Fibroblast of skin of left biceps (primary cell): Measurements from ENCODE around the gene TBX15.

Experiments
- DNase-seq, 2 experiments: peaks; one replicate each; pipeline ENCODE4 v3.0.0-alpha.2; 2013; ENCODE audit warnings: low read depth in 2 of 2

Gene TBX15

DNA sequence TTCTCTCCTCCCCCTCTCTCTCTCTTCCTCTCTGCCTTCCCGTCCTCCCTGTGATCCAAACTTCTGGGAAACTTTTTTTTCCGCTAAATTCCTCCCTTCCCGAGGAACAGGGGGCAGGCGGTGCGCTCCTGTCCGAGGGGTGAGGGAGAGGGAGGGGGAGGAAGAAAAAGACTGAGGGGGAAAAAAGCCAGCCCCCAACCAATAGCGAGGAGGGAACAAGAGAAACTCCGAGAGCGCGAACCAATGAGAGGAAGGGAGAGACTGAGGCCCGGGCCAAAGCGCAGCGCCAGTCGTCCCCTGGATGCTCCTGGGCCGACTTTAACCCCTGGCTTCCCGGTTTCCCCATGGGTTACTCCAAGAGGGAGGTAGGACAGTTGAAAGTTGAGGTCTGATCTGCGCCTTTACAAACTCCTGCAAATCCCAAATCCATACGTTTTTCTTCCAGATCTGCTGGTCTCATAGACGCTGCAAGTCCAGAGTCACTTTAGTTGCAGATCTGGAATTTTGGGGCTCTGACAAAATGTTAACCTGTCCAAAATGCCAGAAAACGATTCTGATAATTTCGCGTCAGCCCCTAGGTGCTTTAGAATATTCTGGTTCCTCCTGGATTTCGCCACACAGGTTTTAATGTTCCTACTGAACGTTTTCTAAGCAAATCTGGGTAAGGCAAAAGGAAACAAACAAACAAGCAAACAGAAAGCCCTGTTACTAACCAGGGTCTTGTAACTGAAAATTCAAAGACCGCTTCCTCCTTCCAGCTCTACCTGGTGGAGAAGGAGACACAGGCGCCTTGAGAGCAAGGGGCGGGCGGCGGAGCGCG is at the start of gene TBX15:
TBX15 (minus strand) TSS at position 158 of the 820 bp plus-strand sequence. CDS start 548 bp downstream, outside the sequence.
- DNase-seq: peak; percentile 90 to 93

DNA sequence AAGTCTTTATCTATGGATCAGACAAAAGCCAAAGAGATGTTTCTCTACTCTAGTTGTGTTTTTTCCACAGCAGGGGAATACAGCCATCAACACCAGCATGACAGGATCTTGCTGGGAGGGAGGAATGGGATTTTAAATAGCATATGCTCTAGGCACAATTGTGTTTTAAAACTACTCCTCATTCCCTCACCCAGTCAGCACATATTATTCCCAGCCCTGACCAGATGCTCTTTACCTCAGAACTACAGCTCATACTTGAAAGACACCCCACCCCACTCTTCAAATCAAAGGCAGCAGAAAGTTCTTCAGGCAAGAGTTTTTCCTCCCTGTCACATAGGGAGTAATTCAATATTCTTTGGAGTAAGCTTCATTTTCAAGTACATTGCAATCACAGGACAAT is 46.2 kb upstream of the TBX15 start:
- no peak for DNase-seq

- DNase-seq: no peak
These were observed 44.8 kb upstream of the TBX15 start for GRCh38 chr1:119032986-119033385.

- no peak for DNase-seq
These were observed 39.6 kb upstream of the TBX15 start for GRCh38 chr1:119027759-119028158.

- DNase-seq: no peak
These were observed 38.8 kb upstream of the TBX15 start for GRCh38 chr1:119026956-119027355.

DNA sequence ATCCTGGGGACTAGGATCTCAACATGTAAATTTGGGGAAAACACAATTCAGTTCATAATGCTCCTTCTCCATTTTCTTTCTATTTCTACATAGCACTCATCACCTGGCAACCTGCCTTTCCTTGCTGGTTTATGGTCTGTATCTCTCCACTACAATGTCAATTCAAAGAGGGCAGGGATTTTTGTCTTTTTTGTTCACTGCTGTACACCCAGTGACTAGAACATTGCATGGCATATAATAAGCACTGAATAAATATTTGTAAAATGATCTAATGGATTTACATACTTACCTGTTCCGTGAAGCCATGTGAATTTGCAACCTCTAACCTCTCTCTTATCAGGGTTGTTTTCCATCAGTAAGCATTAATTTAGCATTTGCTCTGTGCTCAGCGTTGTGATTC is 27.4 kb upstream of the TBX15 start:
- no peak for DNase-seq

DNA sequence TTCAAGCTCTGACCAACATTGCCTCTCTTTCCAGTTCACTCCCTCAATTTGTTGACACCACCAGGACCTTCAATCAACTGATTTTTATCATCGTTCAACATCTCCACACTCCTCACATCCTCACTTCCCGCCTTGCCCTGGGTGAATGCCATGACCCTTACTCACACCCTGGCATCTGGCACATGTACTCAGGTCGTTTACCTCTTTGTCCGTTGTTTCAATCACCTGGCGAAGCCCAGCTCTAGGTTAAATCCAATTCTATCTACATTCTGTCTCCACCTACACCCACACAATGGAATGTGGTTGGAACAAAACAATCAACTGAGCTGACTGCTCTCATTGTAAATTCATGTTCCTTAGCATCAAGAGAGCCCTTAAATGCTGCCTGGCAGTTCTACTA is 24.2 kb upstream of the TBX15 start:
- no peak for DNase-seq

- peak in 1 of 2 experiments; percentile 54 for DNase-seq
These were observed 23.6 kb upstream of the TBX15 start for GRCh38 chr1:119011706-119012105.

- no peak for DNase-seq
These were observed 23.0 kb upstream of the TBX15 start for GRCh38 chr1:119011116-119011515.

GRCh38 chr1:119010201-119010600 is 22.1 kb upstream of the TBX15 start:
- no peak for DNase-seq

DNA sequence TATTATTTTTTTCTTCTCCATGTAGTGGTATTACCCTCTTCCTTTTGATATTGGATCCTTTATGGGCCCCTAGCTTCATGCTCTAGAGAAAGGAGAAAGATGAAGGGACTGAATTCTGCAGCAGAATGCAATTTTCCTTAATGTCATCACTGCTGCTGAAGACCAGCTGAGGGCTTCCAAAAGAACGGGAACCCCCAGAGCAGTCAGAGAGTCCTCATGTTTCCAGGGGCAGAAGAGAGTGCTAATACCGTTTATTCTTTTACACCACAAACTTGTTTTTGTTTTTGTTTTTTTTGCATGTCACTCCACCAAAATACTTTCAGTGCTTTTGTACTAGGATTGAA is 21.1 kb upstream of the TBX15 start:
- DNase-seq: no peak

- DNase-seq: peak in 1 of 2 experiments; percentile 73
These were observed 20.6 kb upstream of the TBX15 start for GRCh38 chr1:119008483-119009311.

DNA sequence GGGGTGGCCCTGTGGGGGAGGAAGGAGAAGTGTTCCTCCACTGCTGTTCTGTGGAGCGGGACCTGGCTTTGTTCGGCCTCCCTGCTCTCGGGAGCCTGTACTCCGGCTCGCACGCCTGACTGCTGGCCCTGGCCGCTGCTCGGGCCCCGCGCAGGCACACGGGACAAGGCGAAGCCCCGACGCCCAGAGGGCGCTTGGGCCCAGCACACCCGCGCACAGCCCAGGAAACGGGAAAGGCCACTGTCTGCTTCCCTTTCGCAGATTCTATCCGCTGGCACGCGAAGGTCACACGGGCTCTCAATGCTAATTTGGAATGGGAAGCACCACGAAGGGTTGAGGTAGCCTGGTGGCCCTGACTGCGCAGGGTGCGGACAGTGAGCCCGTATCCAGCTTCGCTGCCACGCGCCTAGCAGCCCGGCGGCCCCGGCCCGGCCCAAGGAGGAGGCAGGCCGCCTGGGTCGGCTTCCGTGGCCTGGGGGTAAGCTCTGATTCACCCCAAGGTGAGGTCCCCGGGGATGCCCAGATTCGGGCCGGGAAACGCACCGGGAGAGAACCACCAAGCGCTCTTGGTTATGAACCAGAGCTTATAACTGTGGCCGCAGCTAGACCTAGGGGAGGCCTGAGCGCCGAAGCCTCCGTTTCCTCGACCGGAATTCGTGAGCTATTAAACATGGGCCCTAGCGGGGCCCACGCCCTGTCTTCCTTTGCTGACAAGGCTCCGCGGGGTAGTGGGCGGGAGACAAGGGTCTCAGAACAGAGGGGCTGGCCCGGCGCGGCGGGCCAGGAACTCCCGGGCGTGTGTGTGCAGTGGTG is 19.7 kb upstream of the TBX15 start:
- DNase-seq: no peak

GRCh38 chr1:119007339-119007669 is 19.2 kb upstream of the TBX15 start:
- DNase-seq: no peak

DNA sequence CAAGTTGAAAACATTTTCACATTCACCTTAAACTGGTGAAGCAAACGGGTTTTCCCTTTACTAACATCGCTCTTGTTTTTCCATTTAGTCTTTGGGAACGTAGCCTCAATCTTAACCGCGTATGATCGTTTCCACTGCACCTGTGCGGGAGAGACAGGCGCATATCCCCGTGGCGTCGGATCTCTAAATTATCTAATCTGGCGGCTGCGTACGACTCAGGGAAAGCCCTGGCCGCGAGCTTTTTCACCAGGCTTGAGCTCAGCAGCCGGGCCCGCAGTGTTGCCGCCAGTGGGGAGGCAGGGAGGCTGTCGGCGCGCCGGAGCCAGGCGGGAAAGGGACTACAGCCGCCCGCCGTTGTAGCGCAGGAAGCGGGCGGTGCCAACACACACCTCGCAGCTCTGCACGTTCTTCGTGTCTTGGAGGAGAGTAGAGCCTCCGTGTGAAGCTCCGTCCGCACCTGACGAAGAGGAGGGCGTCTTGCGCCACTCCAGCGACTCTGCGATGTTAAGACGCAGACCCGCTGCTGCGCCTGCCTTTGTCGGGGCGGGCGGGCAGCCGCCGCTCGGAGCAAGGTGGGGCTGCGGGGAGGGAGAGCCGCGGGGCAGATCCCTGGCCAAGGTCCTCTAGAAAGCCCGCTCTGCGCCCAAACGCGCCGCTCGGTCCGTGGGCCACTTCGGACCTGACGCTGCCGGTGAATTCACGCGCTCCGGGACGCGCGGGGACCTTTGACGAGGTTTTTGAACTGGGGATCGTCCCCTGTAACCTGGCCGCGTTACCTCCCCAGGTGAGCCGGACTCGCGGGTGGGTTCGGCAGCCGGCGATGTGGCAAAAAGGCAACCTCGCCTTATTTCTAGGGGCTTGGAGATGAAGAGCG is 18.5 kb upstream of the TBX15 start:
- DNase-seq: no peak

DNA sequence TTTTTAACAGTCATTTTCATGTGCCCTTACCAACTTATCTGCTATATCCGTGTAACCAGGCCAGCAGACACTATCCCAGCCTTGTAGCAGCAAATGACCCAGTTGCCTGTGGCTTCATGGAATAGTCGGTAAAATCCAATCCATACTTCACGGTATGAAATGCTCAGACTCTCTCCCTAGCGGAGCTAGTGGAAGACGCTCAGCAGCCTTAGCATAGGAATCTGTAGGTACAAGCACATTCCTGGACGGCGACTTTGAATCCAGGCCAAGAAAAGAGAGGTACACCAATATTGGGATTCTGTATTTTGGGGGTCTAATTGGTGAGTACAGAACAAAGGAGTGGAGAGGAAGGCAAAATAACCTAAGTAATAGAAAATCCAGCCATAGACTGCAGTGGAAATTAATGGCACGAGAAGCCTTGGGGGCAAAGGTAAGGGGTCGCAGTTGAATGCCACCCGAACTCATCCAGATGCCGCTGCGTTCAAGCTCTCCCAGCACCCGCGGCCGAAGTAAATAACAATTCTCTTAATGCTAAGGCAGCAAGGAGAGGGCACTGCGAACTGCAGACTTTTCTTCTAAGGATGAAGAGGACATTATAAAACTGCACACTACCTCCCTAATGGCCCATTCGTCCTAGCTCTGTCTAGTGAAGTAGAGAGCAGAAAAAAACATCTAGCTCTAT is 17.7 kb upstream of the TBX15 start:
- no peak for DNase-seq

GRCh38 chr1:119004781-119005180 is 16.6 kb upstream of the TBX15 start:
- DNase-seq: no peak

DNA sequence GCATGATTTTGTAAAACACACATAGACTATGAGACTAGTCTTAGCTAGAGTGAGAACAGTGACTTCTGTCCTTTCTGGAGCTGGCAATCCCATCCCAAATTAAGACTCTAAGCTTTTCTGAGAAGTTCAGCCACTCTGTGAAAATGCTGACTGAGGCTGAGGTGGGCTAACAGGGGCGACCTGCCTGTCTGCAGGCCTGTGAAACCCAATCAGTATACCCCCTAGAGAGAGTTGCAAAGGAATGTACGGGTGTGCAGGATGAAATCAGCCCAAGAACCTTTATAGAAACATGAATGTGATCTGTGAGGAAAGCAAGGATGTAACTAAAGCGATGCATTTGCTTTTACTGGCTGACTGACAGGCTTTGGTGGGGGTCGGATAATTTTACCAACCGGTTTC is 16.0 kb upstream of the TBX15 start:
- no peak for DNase-seq

DNA sequence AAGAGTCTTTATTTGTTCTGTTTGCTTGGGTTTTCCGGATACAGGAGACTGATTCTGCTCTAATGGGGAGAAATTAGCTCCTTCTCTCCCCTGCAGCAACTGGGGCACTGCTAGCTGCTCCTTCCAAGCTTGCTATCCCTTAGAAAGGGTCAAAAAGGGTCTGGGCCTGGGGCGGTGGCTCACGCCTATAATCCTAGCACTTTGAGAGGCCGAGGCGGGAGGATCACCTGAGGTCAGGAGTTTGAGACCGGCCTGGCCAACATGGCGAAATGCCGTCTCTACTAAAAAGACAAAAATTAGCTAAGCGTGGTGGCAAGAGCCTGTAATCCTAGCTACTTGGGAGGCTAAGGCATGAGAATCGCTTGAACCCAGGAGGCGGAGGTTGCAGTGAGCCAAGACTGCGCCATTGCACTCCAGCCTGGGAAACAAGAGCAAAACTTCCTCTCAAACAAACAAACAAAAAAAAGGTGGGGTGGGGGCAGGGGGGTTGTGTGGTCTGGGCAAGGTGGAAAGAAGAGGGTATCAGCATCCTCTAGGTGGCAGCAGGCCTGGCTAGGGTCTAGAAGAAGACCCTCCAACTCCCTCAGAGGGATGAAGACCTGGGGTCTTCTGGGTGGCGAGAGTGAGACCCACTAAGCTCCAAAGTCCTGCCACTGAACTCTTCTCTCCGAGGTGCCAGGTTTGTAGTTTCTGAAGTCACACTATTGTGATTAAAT is 15.4 kb upstream of the TBX15 start:
- no peak for DNase-seq

- peak; percentile 74 to 78 for DNase-seq
These were observed 14.0 kb upstream of the TBX15 start for GRCh38 chr1:119002028-119002686.
